ENCODE measurements around the gene PGAM4.
"Not testable (repeated sequence)": the region's sequence is repeated elsewhere in the genome, so short reads cannot be mapped to it uniquely, and the experiment has no call there.

The PGAM4 gene

GRCh38 chrX:77924320-77924859 is 45.0 kb downstream of the PGAM4 start:
- no peak for DNase-seq

GRCh38 chrX:77922787-77923186 is 46.7 kb downstream of the PGAM4 start:
- DNase-seq, result no peak

GRCh38 chrX:77919370-77919769 is 50.1 kb downstream of the PGAM4 start:
- not testable (repeated sequence) for DNase-seq

- no peak for DNase-seq
Observed at GRCh38 chrX:77918568-77918967, 50.9 kb downstream of the PGAM4 start.

Data from NCI-H510A treated with DMSO at 0.1 percent for 48 hours (cell line).